Brain microvascular endothelial cell (primary cell): ENCODE results near the gene TPD52L1.

Experiments used
- DNase-seq: peaks from one replicate; pipeline ENCODE4 v3.0.0-alpha.2; 2020
- H3K27ac ChIP-seq: fragments of 250-450 bp; sonication (Bioruptor Pico); 2 replicates; pipeline ENCODE4 v1.5.1; 2020; ENCODE audit warnings: mild to moderate bottlenecking, moderate library complexity
- H3K27me3 ChIP-seq: fragments of 250-450 bp; sonication (Bioruptor Pico); replicated peaks from 2 replicates; pipeline ENCODE4 v1.5.1; 2020; ENCODE audit warnings: mild to moderate bottlenecking
- H3K36me3 ChIP-seq: fragments of 250-450 bp; sonication (Bioruptor Pico); replicated peaks from 2 replicates; pipeline ENCODE4 v1.5.1; 2020; ENCODE audit warnings: mild to moderate bottlenecking
- H3K4me3 ChIP-seq: 2 replicates; pipeline ENCODE4 v1.5.1; 2011; ENCODE audit warnings: low read depth, mild to moderate bottlenecking, control low read depth, low read length, moderate library complexity
- in situ Hi-C: cut with HindIII; loops from 2 replicates; pipeline ENCODE4 v1.10.0; 2017; ENCODE audit warnings: low sequenced_read_pairs, low pct_ligation_motif_present
- TF ChIP-seq, protein P1 (sequence below): IDR thresholded peaks from 2 replicates; pipeline ENCODE4 v1.5.1; 2011; ENCODE audit warnings: low read depth, mild to moderate bottlenecking, moderate library complexity, low read length, control low read depth, inconsistent platforms; ENCODE audit errors: missing control alignments

TPD52L1 gene

GRCh38 chr6:125129354-125129753, 24.2 kb upstream of the TPD52L1 start:
- DNase-seq = no peak
- Histone ChIP-seq H3K27me3 (no peaks in the 10 kb centered on the region), H3K36me3 (no peaks in the 10 kb centered on the region), H3K27ac (no peak overlapping the region), H3K4me3 (no peak overlapping the region)
- in situ Hi-C loops = no loop called here
- TF ChIP-seq, protein P1, sequence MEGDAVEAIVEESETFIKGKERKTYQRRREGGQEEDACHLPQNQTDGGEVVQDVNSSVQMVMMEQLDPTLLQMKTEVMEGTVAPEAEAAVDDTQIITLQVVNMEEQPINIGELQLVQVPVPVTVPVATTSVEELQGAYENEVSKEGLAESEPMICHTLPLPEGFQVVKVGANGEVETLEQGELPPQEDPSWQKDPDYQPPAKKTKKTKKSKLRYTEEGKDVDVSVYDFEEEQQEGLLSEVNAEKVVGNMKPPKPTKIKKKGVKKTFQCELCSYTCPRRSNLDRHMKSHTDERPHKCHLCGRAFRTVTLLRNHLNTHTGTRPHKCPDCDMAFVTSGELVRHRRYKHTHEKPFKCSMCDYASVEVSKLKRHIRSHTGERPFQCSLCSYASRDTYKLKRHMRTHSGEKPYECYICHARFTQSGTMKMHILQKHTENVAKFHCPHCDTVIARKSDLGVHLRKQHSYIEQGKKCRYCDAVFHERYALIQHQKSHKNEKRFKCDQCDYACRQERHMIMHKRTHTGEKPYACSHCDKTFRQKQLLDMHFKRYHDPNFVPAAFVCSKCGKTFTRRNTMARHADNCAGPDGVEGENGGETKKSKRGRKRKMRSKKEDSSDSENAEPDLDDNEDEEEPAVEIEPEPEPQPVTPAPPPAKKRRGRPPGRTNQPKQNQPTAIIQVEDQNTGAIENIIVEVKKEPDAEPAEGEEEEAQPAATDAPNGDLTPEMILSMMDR = no peak

DNA sequence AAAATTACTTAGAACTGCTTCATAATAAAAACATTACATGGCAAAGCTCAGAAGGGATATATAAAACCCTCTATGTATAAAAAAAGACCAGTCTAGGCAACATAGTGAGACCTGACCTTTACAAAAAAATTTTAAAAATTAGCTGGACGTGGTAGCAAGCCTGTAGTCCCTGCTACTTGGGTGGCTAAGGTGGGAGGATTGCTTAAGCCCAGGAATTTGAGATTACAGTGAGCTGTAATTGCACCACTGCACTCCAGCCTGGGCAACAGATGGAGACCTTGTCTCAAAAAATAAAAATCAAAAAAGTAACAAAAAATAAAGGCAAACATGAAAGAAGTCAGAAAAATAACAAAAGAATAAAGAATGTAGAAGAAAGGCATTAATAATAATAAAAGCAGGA, 21.5 kb upstream of the TPD52L1 start:
- H3K27ac ChIP-seq = no peak overlapping the region
- H3K27me3 ChIP-seq = no peaks in the 10 kb centered on the region
- in situ Hi-C loops = no loop called here
- no peak overlapping the region for H3K4me3 ChIP-seq
- TF ChIP-seq, protein P1 = no peak
- no peaks in the 10 kb centered on the region for H3K36me3 ChIP-seq
- DNase-seq = no peak

GRCh38 chr6:125136378-125136777, 17.2 kb upstream of the TPD52L1 start:
- TF ChIP-seq, protein P1 = no peak
- H3K27me3 ChIP-seq = no peaks in the 10 kb centered on the region

DNA sequence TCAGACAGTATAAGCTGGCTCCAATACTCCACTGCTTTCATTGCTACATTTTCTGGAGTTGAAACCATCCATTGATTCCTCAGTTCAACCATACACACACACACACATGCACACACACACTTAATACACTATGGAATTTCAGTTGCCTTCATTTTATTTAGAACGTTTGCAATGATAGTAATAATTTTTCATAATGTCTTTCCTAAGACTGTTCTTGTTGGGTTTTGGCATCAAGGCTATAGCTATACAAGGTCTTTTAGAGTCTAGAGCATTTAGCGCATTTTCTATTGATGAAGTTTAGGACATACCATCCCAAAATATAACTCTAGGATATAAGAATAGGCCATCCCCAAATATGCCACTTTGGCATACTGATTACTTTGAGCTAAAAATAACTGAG, 15.5 kb upstream of the TPD52L1 start:
- Histone ChIP-seq H3K27me3 (no peaks in the 10 kb centered on the region), H3K36me3 (no peaks in the 10 kb centered on the region), H3K27ac (no peak overlapping the region), H3K4me3 (no peak overlapping the region)
- in situ Hi-C loops = no loop called here
- TF ChIP-seq, protein P1 = no peak
- DNase-seq = no peak

More at GRCh38 chr6:125136378-125136777, 17.2 kb upstream of the TPD52L1 start:
- DNase-seq = no peak
- Histone ChIP-seq H3K4me3 (no peak overlapping the region), H3K27ac (no peak overlapping the region), H3K36me3 (no peaks in the 10 kb centered on the region)
- in situ Hi-C loops = no loop called here

DNA sequence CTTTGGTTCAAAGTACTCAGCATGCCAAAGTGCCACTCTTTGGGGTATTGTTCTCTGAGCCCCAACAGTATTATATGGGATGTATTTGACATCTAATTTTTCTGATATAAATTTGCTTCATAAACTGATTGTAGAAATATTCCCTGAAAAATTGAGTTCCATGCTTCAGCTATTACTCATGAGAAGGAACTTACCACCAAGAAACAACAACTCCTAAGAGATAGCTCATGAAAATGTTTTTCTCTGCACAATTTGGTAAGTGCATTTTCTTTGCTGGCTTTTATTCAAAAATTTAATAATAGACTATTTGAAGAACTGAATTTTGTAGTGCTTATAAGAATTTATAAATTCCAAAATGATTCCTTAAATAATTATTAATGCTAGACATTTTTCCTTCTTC, 12.8 kb upstream of the TPD52L1 start:
- TF ChIP-seq, protein P1 = no peak
- Histone ChIP-seq H3K36me3 (no peaks in the 10 kb centered on the region), H3K27me3 (no peaks in the 10 kb centered on the region), H3K27ac (peak overlapping the region; percentile 38), H3K4me3 (no peak overlapping the region)
- DNase-seq = no peak
- in situ Hi-C loops = no loop called here

DNA sequence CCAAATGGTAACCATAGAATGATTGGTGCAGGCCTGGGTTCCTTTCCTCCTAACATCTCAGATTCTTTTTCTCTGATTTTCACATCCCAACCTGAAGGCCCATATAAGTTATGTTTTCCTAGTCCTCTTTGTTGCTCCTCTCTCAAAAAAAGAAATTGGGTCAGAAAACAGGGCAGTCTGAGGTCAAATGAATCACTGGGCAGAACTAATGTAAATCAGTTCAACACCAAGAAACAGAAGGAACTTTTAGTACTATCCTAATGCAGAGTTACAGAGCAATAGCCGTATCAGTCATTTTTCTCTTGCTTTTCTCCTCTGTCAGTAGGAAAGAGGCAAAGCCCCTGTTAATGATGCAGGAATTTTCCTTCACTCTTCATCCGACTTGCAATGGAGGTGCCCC, 11.0 kb upstream of the TPD52L1 start:
- Histone ChIP-seq H3K4me3 (no peak overlapping the region), H3K27me3 (no peaks in the 10 kb centered on the region), H3K36me3 (no peaks in the 10 kb centered on the region), H3K27ac (no peak overlapping the region)
- in situ Hi-C loops = no loop called here
- TF ChIP-seq, protein P1 = no peak
- no peak for DNase-seq
